LNCAP (cell line): ENCODE measurements around the gene P2RY14.
A peak's percentile ranks its signal among the peaks of the same experiment; 100 is the strongest.

Experiments used
- TF ChIP-seq, protein P1 (sequence below): fragments of 450-650 bp; IDR thresholded peaks from 2 replicates; pipeline ENCODE4 v1.5.1; 2017; ENCODE audit warnings: mild to moderate bottlenecking

P2RY14 gene

DNA sequence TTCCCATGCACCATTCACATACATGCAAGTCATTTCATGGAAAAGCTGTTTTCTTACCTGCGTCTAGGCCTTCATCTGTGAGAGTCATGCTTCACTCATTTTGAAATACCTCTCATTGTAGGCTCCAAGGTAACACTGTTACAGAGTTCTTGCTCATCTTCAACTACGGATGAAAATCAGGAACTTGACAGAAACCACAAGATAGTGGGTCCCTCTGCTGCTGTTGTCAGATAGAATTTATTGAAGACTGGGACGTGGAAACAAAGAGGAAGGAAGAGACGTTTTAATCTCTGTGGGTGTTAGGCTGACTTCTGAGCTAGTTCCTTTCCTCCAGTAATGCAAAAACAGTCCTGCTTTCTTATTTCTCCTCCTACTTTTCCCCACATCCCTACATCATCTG, at the start of gene P2RY14:
P2RY14 (minus strand) TSS at position 313 of the 400 bp plus-strand sequence. CDS start 64,226 bp downstream, outside the sequence.
- TF ChIP-seq, protein P1, sequence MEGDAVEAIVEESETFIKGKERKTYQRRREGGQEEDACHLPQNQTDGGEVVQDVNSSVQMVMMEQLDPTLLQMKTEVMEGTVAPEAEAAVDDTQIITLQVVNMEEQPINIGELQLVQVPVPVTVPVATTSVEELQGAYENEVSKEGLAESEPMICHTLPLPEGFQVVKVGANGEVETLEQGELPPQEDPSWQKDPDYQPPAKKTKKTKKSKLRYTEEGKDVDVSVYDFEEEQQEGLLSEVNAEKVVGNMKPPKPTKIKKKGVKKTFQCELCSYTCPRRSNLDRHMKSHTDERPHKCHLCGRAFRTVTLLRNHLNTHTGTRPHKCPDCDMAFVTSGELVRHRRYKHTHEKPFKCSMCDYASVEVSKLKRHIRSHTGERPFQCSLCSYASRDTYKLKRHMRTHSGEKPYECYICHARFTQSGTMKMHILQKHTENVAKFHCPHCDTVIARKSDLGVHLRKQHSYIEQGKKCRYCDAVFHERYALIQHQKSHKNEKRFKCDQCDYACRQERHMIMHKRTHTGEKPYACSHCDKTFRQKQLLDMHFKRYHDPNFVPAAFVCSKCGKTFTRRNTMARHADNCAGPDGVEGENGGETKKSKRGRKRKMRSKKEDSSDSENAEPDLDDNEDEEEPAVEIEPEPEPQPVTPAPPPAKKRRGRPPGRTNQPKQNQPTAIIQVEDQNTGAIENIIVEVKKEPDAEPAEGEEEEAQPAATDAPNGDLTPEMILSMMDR: no peak

DNA sequence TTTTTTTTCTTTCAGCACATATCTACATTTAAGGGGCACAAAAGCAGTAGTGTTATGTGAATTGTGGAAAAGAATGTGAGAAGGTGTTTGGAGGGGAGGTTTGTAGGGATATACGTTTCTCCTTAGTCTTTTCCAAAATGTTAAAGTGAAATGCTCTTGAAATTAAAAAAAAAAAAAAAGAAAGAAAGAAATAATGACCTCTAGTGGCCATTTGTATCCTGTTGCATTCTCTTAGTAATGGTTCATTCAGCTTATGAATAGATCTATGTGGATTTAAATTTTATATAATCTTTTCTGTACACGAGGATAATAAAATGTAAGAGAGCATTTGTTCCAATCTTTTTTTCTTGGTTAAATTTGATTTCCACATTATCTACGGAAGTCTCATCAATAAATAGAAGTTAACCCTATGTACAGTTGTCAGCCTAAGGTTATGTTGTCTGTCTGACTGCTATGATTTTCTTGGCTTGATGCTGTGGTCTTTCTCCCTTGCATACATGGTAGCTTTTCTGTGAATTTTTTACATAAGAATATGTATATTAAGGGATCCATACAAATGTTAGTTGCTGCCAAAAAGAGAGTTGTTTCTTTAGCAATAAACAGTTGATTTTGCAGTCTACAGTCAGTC, 49.3 kb upstream of the P2RY14 start:
- TF ChIP-seq, protein P1: peak; percentile 70

DNA sequence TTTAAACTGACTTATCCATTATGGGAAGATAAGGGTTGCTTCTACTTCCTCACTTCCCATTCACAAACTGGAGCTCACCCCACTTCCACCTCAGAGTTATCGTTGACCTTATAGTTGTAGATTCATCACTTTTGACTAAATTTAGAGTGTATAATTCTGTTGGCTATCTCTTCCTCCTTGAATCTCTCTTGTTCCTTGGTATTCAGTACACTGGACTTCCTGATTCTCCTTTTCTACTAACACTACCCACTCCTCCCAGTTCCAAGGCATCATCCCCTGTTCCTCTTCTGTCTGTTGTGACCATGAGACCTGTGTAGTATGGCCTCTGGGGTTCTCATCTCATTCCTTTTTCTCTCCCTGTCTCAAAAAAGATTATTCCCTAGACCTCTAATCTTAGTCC, 44.2 kb upstream of the P2RY14 start:
- TF ChIP-seq, protein P1: no peak

DNA sequence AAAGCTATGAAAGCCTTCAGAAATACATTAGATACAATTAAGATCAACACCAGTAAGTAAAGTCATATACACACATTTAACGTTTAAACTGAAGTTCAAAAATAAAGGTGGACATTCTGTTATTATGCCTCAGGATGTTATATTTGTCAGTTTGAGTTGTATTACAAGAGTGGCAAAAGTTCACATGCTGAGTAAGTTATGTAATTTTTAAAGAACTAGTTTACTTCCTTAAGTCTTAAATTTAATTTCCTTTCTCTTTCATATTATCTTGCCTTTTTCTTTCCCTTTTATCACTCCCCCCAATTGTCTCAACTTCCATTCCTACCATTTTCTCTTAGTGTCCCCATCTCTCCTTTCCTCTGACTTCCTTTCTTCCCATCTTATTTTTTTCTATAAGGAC, 43.2 kb upstream of the P2RY14 start:
- TF ChIP-seq, protein P1: no peak

- TF ChIP-seq, protein P1: no peak
These were observed 41.8 kb upstream of the P2RY14 start for GRCh38 chr3:151320131-151320530.

- TF ChIP-seq, protein P1: no peak
These were observed 41.3 kb upstream of the P2RY14 start for GRCh38 chr3:151319628-151320027.

GRCh38 chr3:151318991-151319390, 40.6 kb upstream of the P2RY14 start:
- TF ChIP-seq, protein P1: no peak

DNA sequence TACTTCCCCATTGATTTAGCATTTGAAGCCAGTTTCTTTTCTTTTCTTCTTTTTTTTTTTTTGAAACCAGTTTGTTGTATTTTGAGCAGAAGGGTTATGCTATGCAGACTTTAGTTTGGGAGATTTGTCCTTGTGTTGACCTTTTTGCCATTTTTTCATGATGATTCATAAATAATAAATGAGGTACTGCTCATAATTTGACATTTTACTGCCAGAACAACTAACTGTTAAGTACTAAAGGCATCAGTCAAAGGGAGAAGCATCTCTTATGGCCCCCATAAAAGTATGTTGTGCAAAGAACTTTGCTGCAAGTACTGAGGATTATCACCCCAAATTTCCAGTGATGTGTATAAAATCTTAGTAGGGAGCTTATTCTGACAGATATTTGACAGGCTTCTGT, 40.0 kb upstream of the P2RY14 start:
- TF ChIP-seq, protein P1: no peak
